ENCODE results near the gene SMOC2. TPM values are rescaled to one million over a fixed set of nuclear protein-coding genes. Genes with fewer than 3 reads are reported as not detected.

The SMOC2 gene
- total and polyA plus RNA-seq, 2 of the 4 experiments (the other 2 are of a cell fraction) = not detected

DNA sequence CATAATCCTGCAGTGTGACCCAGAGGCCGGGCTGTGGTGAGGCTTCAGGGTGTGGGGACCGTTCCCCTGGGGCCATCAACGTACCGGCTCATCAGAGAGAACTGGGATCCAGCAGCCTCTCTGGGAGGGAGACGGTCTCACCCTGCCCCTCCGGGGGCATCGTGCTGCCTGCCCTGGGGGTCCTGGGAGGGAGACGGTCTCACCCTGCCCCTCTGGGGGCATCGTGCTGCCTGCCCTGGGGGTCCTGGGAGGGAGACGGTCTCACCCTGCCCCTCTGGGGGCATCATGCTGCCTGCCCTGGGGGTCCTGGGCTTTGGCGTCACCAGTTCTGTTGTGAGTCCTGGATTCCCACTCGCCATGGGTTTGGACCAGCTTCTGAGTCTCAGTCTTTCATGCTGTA, 17.1 kb downstream of the SMOC2 start:
- POLR2A ChIA-PET (ENCODE audit: unreplicated experiment) = no interaction called here
- H3K9me1 ChIP-seq (ENCODE audit: insufficient read depth, low read length) = no peaks in the 10 kb centered on the region
- no peak overlapping the region for H3K4me2 ChIP-seq (ENCODE audit: low read depth, low read length)
- no peak overlapping the region for H4K8ac ChIP-seq (ENCODE audit: low read depth in 2 of 2, low read length in 2 of 2)
- H3K23ac ChIP-seq (ENCODE audit: low read depth, low read length) = no peak overlapping the region
- no peak overlapping the region for H2BK15ac ChIP-seq (ENCODE audit: low read depth, low read length)
- no peak overlapping the region for H3K18ac ChIP-seq (ENCODE audit: low read depth, low read length)
- H3K4me1 ChIP-seq (ENCODE audit: control insufficient read depth, insufficient read depth, low read length) = no peaks in the 10 kb centered on the region
- H3K14ac ChIP-seq (replicated peaks; ENCODE audit: low read depth, low read length) = no peak overlapping the region
- no peak overlapping the region for H4K91ac ChIP-seq (ENCODE audit: insufficient read depth, low read depth, low read length)
- H3K9ac ChIP-seq (ENCODE audit: low read depth, low read length) = no peak overlapping the region
- peaks cover 40% of the 10 kb centered on the region for H3K9me3 ChIP-seq (ENCODE audit: control insufficient read depth, insufficient read depth, low read length)
- no peak overlapping the region for H2AK9ac ChIP-seq (replicated peaks; ENCODE audit: low read depth, low read length, poor library complexity)
- dilution Hi-C loops (cut with HindIII; ENCODE audit: low sequenced_read_pairs, unreplicated experiment) (no loop called here), in situ Hi-C loops (cut with MboI; ENCODE audit: low sequenced_read_pairs) (no loop called here), intact Hi-C loops (cut with micrococcal nuclease) (no loop called here)
- no peak overlapping the region for H4K5ac ChIP-seq (ENCODE audit: low read depth, low read length)
- H3K27ac ChIP-seq (ENCODE audit: insufficient read depth, low read length) = no peak overlapping the region
- DNase-seq = no peak
- H4K20me1 ChIP-seq (ENCODE audit: insufficient read depth, low read length) = no peaks in the 10 kb centered on the region
- H2AFZ ChIP-seq (replicated peaks; ENCODE audit: low read length, poor library complexity) = no peak overlapping the region
- no peak overlapping the region for H3K4ac ChIP-seq (ENCODE audit: low read depth, low read length)
- no peak overlapping the region for H2BK5ac ChIP-seq (ENCODE audit: low read depth, low read length, poor library complexity, severe bottlenecking)
- no peak overlapping the region for H3K56ac ChIP-seq (ENCODE audit: extremely low read depth, insufficient read depth, low read length)
- no peaks in the 10 kb centered on the region for H3K79me1 ChIP-seq (ENCODE audit: low read depth in 1 of 2, low read length in 2 of 2)
- BruUV-seq (replicated peaks) = no TSS peak
- CTCF ChIA-PET = no interaction called here
- no peaks in the 10 kb centered on the region for H3K36me3 ChIP-seq (ENCODE audit: control insufficient read depth, insufficient read depth, low read length)
- WGBS, 2 experiments (ENCODE audit: extremely low coverage in 2 of 2, insufficient read length in 1 of 2) = 71% methylated on average over 2 of the region's 12 CpGs; no CpG with 5 or more reads in 1 of the 2 experiments
- H2BK20ac ChIP-seq (ENCODE audit: low read depth, low read length) = no peak overlapping the region
- no peak for ATAC-seq (ENCODE audit: low read depth)
- no peak for TF ChIP-seq SMC3 (IDR thresholded peaks at IDR 0.05; ENCODE audit: low read depth, low read length)
- no peak for TF ChIP-seq FOS (IDR thresholded peaks at IDR 0.05; ENCODE audit: low read depth, low read length)
- TF ChIP-seq MXI1 (IDR thresholded peaks at IDR 0.05; ENCODE audit: borderline replicate concordance, low read depth, low read length) = no peak
- no peak for TF ChIP-seq CEBPB (IDR thresholded peaks at IDR 0.05; ENCODE audit: low read depth, low read length)
- TF ChIP-seq RAD21 (IDR thresholded peaks at IDR 0.05; ENCODE audit: low read length) = no peak
- TF ChIP-seq, protein P1, sequence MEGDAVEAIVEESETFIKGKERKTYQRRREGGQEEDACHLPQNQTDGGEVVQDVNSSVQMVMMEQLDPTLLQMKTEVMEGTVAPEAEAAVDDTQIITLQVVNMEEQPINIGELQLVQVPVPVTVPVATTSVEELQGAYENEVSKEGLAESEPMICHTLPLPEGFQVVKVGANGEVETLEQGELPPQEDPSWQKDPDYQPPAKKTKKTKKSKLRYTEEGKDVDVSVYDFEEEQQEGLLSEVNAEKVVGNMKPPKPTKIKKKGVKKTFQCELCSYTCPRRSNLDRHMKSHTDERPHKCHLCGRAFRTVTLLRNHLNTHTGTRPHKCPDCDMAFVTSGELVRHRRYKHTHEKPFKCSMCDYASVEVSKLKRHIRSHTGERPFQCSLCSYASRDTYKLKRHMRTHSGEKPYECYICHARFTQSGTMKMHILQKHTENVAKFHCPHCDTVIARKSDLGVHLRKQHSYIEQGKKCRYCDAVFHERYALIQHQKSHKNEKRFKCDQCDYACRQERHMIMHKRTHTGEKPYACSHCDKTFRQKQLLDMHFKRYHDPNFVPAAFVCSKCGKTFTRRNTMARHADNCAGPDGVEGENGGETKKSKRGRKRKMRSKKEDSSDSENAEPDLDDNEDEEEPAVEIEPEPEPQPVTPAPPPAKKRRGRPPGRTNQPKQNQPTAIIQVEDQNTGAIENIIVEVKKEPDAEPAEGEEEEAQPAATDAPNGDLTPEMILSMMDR (conservative IDR thresholded peaks at IDR 0.05; ENCODE audit: low read depth, low read length) = no peak
- no peak for TF ChIP-seq POLR2A (IDR thresholded peaks at IDR 0.05; ENCODE audit: low read depth, low read length)
- TF ChIP-seq RCOR1 (IDR thresholded peaks at IDR 0.05; ENCODE audit: insufficient replicate concordance, low read length) = no peak
- no peak for TF ChIP-seq CHD1 (IDR thresholded peaks at IDR 0.05; ENCODE audit: low read depth, low read length)
- TF ChIP-seq NFE2L2 (IDR thresholded peaks at IDR 0.05; ENCODE audit: low read depth, low read length) = no peak
- TF ChIP-seq MAFK (IDR thresholded peaks at IDR 0.05; ENCODE audit: low read depth, low read length) = no peak
- no peak for TF ChIP-seq MAZ (IDR thresholded peaks at IDR 0.05; ENCODE audit: borderline replicate concordance, low read depth, low read length)
- TF ChIP-seq BHLHE40 (IDR thresholded peaks at IDR 0.05; ENCODE audit: low read depth, low read length) = no peak
- TF ChIP-seq, protein P2, sequence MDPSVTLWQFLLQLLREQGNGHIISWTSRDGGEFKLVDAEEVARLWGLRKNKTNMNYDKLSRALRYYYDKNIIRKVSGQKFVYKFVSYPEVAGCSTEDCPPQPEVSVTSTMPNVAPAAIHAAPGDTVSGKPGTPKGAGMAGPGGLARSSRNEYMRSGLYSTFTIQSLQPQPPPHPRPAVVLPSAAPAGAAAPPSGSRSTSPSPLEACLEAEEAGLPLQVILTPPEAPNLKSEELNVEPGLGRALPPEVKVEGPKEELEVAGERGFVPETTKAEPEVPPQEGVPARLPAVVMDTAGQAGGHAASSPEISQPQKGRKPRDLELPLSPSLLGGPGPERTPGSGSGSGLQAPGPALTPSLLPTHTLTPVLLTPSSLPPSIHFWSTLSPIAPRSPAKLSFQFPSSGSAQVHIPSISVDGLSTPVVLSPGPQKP (IDR thresholded peaks at IDR 0.05; ENCODE audit: borderline replicate concordance, low read depth, low read length) = no peak
- TF ChIP-seq, protein P3, sequence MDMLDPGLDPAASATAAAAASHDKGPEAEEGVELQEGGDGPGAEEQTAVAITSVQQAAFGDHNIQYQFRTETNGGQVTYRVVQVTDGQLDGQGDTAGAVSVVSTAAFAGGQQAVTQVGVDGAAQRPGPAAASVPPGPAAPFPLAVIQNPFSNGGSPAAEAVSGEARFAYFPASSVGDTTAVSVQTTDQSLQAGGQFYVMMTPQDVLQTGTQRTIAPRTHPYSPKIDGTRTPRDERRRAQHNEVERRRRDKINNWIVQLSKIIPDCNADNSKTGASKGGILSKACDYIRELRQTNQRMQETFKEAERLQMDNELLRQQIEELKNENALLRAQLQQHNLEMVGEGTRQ (IDR thresholded peaks at IDR 0.05; ENCODE audit: low read depth, low read length) = no peak
- no peak for TF ChIP-seq RFX5 (IDR thresholded peaks at IDR 0.05; ENCODE audit: low read depth, low read length)
- no peak overlapping the region for H2BK120ac ChIP-seq (ENCODE audit: low read depth, low read length)
- H3K27me3 ChIP-seq (ENCODE audit: control insufficient read depth, insufficient read depth, low read length) = no peaks in the 10 kb centered on the region
- H2AK5ac ChIP-seq (ENCODE audit: low read depth, low read length) = no peak overlapping the region
- H3K4me3 ChIP-seq (ENCODE audit: insufficient read depth, low read depth, low read length) = no peak overlapping the region

All from IMR-90 (cell line).